K562 (cell line): ENCODE results near the gene VPS18. TPM values are rescaled to one million over a fixed set of nuclear protein-coding genes. Genes with fewer than 3 reads are reported as not detected.

ENCODE experiments used
- ATF7 ChIP-seq: fragments of 450-650 bp; IDR thresholded peaks from 2 replicates; pipeline ENCODE4 v1.7.1; 2014; ENCODE audit warnings: mild to moderate bottlenecking, moderate library complexity
- CHAMP1 ChIP-seq: fragments of 450-650 bp; IDR thresholded peaks from 2 replicates; pipeline ENCODE4 v1.6.1; 2016; ENCODE audit warnings: mild to moderate bottlenecking
- CHD1 ChIP-seq: fragments of 200-600 bp; sonication (generic); IDR thresholded peaks from one replicate; pipeline ENCODE4 v1.6.1; 2012; ENCODE audit warnings: mild to moderate bottlenecking, moderate library complexity, low read length, inconsistent platforms
- GABPB2 ChIP-seq: fragments of 250-450 bp; sonication (Bioruptor Pico); conservative IDR thresholded peaks from 2 replicates; pipeline ENCODE4 v1.5.1; 2021; ENCODE audit warnings: mild to moderate bottlenecking
- KLF13 ChIP-seq: fragments of 450-650 bp; IDR thresholded peaks from 2 replicates; pipeline ENCODE4 v1.6.1; 2016; ENCODE audit warnings: missing genetic modification characterization, low read depth, mild to moderate bottlenecking, missing compliant biosample characterization, moderate library complexity, borderline replicate concordance
- NR2C2 ChIP-seq, 2 experiments: fragments of 200-800 bp in 1 of 2; sonication (Bioruptor generic) in 1 of 2; sonication (generic) in 1 of 2; formaldehyde crosslinking in 1 of 2; IDR thresholded peaks; 2 replicates each; pipeline versions ENCODE4 v1.6.1 to v1.8.0; 2016 to 2022; ENCODE audit warnings: mild to moderate bottlenecking in 1 of 2, missing compliant biosample characterization in 1 of 2, missing genetic modification characterization in 1 of 2, missing genetic modification reagents in 1 of 2
- POLR2H ChIP-seq: IDR thresholded peaks from 2 replicates; pipeline ENCODE4 v1.6.1; 2016; ENCODE audit warnings: missing genetic modification characterization, low read depth, mild to moderate bottlenecking, control low read depth, missing compliant biosample characterization, moderate library complexity
- RBM15 ChIP-seq: fragments of 200-400 bp; formaldehyde crosslinking; IDR thresholded peaks from 2 replicates; pipeline ENCODE4 v1.6.1; 2018; ENCODE audit warnings: mild to moderate bottlenecking, low read length, moderate library complexity; ENCODE audit not compliant: insufficient read depth
- REST ChIP-seq, 2 experiments: fragments of 450-650 bp; formaldehyde crosslinking in 1 of 2; IDR thresholded peaks; 2 replicates each; pipeline versions ENCODE4 v1.4.0 to v1.6.1; 2014 to 2020; ENCODE audit warnings: mild to moderate bottlenecking in 2 of 2, borderline replicate concordance in 1 of 2, low read depth in 1 of 2
- TAF1 ChIP-seq: IDR thresholded peaks from 2 replicates; pipeline ENCODE4 v1.6.1; 2011; ENCODE audit warnings: mild to moderate bottlenecking, low read length, moderate library complexity; ENCODE audit not compliant: insufficient read depth, control insufficient read depth, severe bottlenecking; ENCODE audit errors: extremely low read depth
- TGIF2 ChIP-seq: sonication (generic); formaldehyde crosslinking; IDR thresholded peaks from 2 replicates; pipeline ENCODE4 v1.8.1; 2022; ENCODE audit warnings: mild to moderate bottlenecking, missing genetic modification reagents, moderate library complexity
- ZBTB1 ChIP-seq: sonication (generic); formaldehyde crosslinking; IDR thresholded peaks from 2 replicates; pipeline ENCODE4 v1.8.1; 2023; ENCODE audit warnings: missing genetic modification reagents, low read depth, mild to moderate bottlenecking, borderline replicate concordance
- ZBTB17 ChIP-seq: fragments of 450-650 bp; formaldehyde crosslinking; IDR thresholded peaks from 2 replicates; pipeline ENCODE4 v1.4.0; 2020; ENCODE audit warnings: mild to moderate bottlenecking
- ZNF274 ChIP-seq: IDR thresholded peaks from 2 replicates; pipeline ENCODE4 v1.6.1; 2011; ENCODE audit warnings: low read depth, mild to moderate bottlenecking, low read length, moderate library complexity, borderline replicate concordance
- ZNF668 ChIP-seq: fragments of 250-450 bp; sonication (Bioruptor Pico); IDR thresholded peaks from 2 replicates; pipeline ENCODE4 v1.8.0; 2022; ENCODE audit warnings: mild to moderate bottlenecking, inconsistent platforms
- ZNF75A ChIP-seq: fragments of 450-650 bp; formaldehyde crosslinking; IDR thresholded peaks from 2 replicates; pipeline ENCODE4 v1.4.0; 2020; ENCODE audit warnings: mild to moderate bottlenecking
- polyA plus RNA-seq, 8 experiments: library from polyadenylated mRNA; depleted of rRNA in 4 of 8; stranded (reverse) in 5 of 8; unstranded in 3 of 8; fragments of >200 nt; fragmentation: Nextera tagmentation in 2 of 8; fragmentation: Illumina TruSeq in 1 of 8; extraction: Ambion mirVana in 2 of 8; extraction: Trizol in 1 of 8; gene quantifications; 2 replicates each; pipeline versions ENCODE4 v1.2.1 to v1.2.3, GENCODE V29; 2011 to 2014; ENCODE audit warnings: inconsistent platforms in 1 of 8, missing spikeins in 1 of 8
- total RNA-seq, 7 experiments: library from RNA; depleted of rRNA in 6 of 7; stranded (reverse); fragments of >200 nt in 6 of 7; fragmentation: Illumina TruSeq in 2 of 7; extraction: Trizol in 2 of 7; gene quantifications; 2 replicates each; pipeline versions ENCODE4 v1.2.1 to v1.2.3, GENCODE V29; 2011 to 2021; ENCODE audit warnings: low replicate concordance in 1 of 7

VPS18 gene
- total and polyA plus RNA-seq, 9 of the 15 experiments (the other 6 are each of a cell fraction or from before 2014, with no cell fraction given) = 0.73 to 19.9 (median 8.5) TPM

GRCh38 chr15:40941528-40942336 lies 47.5 kb downstream of the VPS18 start (continued):
- TF ChIP-seq CHD1 = no peak
- no peak for TF ChIP-seq CHAMP1
- no peak for TF ChIP-seq TGIF2
- TF ChIP-seq GABPB2 = no peak
- no peak for TF ChIP-seq ZNF274
- TF ChIP-seq POLR2H = no peak
- TF ChIP-seq RBM15 = no peak
- no peak for TF ChIP-seq KLF13 (tag)
- peak; percentile 16 for TF ChIP-seq TAF1
- peak; percentile 34; the same call in 1 of the 2 replicates for TF ChIP-seq REST (IDR thresholded peaks at IDR 0.05; ENCODE audit: borderline replicate concordance)
- no peak for TF ChIP-seq REST (CRISPR knock-in tag; IDR thresholded peaks at IDR 0.05; ENCODE audit: low read depth)
- no peak for TF ChIP-seq NR2C2 (CRISPR knock-in tag; IDR thresholded peaks at IDR 0.05)
- TF ChIP-seq NR2C2 (tag; IDR thresholded peaks at IDR 0.05) = peak; percentile 70
- TF ChIP-seq ZNF75A (CRISPR knock-in tag) = no peak
- TF ChIP-seq ZBTB1 (CRISPR knock-in tag) = peak; percentile 36; the same call in 1 of the 2 replicates
- no peak for TF ChIP-seq ZNF668
- 0 out of 2 replicates have a peak, but pooled peaks have one; percentile 14 for TF ChIP-seq ATF7
- TF ChIP-seq ZBTB17 (CRISPR knock-in tag) = no peak
